Medulla oblongata (tissue), 1 donor: ENCODE measurements around the gene PET117.
"Not testable (repeated sequence)": the region's sequence is repeated elsewhere in the genome, so short reads cannot be mapped to it uniquely, and the experiment has no call there.

ENCODE experiments used
- DNase-seq: peaks from one replicate; pipeline ENCODE4 v3.0.0-alpha.2; 2015; ENCODE audit errors: extremely low spot score

PET117 gene

DNA sequence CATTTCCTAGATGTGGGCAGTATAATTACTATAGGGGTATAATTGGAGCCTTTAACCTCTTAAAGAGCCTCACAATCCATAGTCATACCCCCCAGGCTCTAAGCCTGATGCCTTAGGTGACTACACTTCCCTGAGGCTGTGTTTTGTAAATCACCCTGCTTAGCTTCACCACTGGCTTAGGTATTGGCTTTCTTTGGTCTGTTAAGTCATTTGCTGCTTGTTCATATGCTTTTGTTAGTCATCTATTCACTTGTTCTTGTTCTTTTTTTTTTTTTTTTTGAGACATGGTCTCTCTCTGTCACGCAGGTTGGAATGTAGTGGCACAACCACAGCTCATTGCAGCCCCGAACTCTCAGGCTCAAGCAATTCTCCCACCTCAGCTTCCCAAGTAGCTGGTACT lies 26.7 kb downstream of the PET117 start:
- no peak for DNase-seq

- DNase-seq, result no peak
Measured at GRCh38 chr20:18165553-18165952, 27.9 kb downstream of the PET117 start.

DNA sequence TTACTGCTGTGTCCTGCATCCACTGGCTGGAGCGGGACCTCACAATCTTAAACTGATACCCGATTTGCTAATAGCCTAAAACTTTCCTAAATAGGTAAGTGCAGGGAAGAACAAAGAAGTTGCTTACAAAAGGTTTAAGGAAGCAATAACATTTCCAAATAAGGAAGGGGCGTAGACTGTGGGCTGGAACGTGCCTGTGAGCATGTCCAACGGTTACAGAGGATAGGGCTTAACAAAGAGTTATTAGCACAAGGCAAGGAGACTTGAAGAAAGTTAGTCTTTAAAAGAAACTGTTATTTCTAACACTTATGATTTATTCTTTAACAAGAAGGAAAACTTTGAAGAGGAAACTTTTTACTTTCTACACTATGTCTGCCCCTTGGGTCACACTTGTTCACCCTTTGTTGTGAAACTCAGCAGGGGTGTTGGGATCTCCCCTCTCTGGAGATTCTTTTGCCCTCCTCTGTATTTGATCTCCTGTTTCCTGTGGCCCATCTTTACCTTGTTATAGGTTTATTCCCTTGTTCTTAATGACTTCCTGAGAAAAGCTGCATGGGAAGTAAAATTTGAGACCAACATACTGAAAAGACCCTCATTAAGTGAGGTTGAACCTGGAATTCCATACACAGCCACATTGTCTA lies 28.7 kb downstream of the PET117 start:
- DNase-seq, result no peak

GRCh38 chr20:18166950-18167349 lies 29.3 kb downstream of the PET117 start:
- DNase-seq, result no peak

DNA sequence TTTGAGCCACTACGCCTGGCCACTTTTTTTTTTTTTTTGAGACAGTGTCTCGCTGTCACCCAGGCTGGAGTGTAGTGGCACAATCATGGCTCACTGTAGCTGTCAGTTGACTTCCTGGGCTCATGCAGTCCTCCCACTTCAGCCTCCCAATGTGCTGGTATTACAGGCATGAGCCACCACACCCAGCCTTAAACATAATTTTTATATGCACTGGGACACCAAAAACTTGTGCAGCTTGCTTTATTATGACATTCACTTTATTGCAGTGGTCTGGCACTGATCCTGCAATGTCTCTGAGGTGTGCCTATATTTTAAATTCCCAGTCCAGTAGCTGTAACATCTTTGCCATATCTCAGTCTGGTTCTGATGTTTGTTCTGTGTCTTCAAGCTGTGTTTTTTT lies 34.7 kb downstream of the PET117 start:
- DNase-seq, result no peak

GRCh38 chr20:18174906-18175683 lies 37.4 kb downstream of the PET117 start:
- no peak for DNase-seq

DNA sequence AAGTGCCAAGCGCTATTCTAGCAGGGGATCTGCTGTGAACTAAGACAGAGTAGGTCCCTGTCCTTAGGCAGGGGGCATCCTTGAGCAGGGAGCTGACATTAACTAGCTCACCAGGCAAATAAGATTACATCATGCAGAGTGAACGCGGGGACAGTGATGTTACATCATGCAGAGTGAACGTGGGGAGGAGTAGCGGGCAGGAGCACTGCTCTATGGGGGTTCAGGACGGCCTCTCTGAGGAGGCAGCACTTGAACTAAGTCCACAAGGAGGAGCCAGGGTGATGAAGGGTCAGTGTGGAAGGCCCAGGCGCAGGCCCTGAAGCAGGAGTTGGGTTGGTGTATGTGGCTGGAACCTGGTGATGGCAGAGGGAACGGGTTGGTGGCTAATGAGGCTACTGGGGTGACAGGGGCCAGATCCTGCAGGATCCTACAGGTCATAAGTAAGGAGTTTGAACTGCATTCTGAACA lies 38.7 kb downstream of the PET117 start:
- DNase-seq, result no peak

GRCh38 chr20:18180366-18180765 lies 42.7 kb downstream of the PET117 start:
- not testable (repeated sequence) for DNase-seq

DNA sequence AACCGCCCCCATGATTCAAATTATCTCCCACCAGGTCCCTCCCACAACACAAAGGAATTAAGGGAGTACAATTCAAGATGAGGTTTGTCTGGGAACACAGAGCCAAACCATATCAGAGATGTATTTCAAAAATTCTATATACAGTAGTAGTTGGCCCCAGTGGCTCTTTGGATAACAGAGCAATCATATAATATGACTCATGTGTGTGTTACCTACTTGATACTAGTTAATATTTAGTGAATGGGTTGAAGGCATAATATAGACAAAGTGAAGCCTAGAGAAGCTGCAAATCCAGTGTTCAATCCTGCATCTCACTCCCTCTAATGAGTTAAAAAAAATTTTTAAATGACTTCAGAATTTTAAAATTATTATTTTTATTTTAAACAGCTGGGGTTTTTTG lies 43.2 kb downstream of the PET117 start:
- DNase-seq, result no peak

DNA sequence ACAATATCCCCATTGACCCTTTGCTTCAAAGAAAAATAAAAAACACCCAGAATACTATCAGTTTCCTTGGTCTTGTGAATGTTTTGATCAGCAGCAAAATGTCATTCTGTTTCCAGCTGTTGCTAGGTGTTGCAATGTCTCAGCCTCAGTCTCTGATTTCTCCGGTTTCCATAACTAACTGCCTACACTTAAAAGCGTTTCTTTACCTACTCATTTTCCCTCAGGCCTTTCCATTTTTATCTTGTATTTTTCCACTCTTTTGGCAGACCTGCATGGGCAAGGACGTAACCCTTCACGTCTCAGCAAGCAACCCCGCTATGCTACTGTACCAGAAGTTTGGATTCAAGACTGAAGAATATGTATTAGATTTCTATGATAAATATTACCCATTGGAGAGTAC lies 49.4 kb downstream of the PET117 start:
- no peak for DNase-seq

DNA sequence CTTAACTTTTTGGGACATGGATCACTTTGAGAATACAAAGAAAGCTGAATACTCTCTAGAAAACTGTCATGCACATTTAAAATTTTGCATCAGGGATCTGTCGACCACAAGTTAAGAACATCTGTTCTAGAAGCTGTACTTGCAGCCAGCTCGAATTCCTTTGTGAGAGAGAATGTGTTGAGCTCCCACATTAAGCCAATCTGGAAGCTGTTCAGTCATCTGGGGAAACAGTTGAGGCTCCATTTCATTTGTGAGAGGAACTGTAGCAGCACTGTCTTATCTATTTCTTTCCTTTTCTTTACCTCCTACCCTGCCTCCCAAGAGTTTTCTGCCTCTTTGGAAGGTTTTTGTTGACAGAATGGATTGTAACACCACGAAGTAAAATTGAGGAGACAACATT lies 50.8 kb downstream of the PET117 start:
- no peak for DNase-seq

GRCh38 chr20:18190338-18191233 lies 52.9 kb downstream of the PET117 start:
- no peak for DNase-seq

DNA sequence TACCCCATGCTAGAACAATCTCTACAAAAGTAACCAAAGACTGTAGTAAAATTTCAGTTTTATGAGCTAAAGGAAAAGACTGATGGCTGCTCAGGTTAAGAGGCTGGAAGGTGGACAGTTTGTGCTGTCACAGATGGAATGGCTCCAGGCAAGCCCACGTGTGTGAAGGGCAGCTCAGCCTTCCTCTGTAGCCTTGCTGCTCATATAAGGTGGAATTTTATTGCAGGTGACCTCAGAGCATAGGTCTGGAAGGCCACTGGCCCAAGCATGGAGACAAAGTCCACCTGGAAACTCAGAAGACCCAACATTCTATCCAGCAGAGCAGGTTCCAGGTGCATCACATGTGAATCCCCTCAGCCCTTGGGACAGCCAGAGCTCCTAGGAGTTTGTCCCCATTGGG lies 53.6 kb downstream of the PET117 start:
- DNase-seq, result no peak
